Skeletal muscle cell (primary cell): ENCODE data around the gene GGN.
"Not testable (repeated sequence)": the region's sequence is repeated elsewhere in the genome, so short reads cannot be mapped to it uniquely, and the experiment has no call there.

Source experiments
- DNase-seq: peaks from one replicate; pipeline ENCODE4 v3.0.0-alpha.2; 2010; ENCODE audit warnings: low read depth
- H3K4me3 ChIP-seq: 2 replicates; pipeline ENCODE4 v1.5.1; 2011; ENCODE audit warnings: low read depth, mild to moderate bottlenecking, control low read depth, low read length, moderate library complexity

GGN gene, protein sequence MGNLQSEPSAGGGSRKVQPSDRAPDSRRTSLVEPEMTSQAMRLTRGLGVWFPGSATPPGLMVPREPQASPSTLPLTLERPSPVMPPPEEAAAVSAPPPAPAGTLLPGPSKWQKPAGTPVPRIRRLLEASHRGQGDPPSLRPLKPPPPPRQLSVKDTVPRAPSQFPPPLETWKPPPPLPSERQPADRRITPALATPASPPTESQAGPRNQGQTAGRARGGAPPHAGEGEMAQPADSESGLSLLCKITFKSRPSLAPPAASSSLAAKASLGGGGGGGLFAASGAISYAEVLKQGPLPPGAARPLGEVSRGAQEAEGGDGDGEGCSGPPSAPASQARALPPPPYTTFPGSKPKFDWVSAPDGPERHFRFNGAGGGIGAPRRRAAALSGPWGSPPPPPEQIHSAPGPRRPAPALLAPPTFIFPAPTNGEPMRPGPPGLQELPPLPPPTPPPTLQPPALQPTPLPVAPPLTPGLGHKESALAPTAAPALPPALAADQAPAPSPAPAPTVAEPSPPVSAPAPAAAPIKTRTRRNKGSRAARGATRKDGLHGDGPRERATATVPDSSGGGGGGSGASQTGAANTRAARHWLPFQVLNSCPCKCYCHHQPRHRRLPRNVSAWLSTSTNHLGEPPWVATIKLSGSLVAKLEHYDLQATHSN

DNA sequence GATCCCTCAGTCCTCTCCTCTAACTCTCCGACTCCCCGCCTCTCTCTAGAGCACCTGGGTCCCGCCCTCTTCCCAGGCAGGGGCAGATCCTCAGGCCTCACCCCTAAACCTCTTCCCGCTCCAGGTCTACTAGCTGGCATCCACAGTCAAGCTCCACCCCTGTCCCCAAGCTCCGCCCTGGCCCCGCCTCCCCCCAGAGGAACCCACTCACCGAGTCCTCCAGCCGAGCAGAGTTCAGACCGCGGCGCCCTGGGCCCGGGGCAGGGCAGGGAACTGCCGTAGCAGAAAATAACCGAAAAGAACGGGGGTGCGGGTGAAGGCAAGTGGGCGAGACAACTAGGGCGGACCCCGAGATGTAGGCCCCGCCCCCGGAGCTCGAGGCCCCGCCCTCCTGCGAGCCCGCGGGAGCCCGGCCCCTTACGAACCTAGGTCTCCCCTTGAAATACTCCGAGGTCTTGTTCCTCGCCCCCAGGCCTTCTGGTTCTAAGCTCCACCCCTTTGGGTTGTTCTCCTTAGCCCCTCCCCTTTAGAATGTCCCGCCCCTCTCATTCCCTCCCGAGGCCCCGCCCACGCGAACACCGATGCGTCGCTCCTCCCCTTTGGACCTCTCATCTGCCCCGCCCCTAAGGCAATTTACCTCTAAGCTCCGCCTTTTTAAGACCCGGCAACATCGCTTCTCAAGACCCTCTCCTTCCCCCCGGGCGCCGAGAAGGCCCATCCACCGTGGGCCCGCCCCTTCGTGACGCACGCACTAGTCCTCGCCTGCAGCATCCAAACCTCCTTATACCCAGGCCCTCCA, at the start of gene GGN:
TSS of gene GGN (minus strand) at position 485 of the 799 bp plus-strand sequence. CDS start 773 bp downstream, outside the sequence.
- peak within 1 kb of the TSS; percentile 81 for H3K4me3 ChIP-seq
- peak; percentile 81 for DNase-seq

DNA sequence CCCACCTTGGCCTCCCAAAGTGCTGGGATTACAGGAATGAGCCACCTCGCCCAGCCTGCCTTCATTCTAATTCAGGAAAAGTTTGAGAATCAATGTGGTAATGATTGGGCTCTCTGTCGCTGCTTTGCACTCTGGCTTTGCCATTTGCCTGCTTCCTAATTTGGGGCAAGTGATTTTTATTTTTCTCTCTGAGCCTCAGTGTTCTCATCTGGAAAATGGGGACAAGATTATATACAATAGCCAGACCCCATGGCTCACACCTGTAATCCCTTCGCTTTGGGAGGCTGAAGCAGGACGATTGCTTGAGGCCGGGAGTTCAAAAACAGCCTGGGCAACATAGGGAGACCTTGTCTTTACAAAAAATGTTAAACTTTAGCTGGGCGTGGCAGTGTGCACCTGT, 49.5 kb upstream of the GGN start:
- no peak overlapping the region for H3K4me3 ChIP-seq
- no peak for DNase-seq

DNA sequence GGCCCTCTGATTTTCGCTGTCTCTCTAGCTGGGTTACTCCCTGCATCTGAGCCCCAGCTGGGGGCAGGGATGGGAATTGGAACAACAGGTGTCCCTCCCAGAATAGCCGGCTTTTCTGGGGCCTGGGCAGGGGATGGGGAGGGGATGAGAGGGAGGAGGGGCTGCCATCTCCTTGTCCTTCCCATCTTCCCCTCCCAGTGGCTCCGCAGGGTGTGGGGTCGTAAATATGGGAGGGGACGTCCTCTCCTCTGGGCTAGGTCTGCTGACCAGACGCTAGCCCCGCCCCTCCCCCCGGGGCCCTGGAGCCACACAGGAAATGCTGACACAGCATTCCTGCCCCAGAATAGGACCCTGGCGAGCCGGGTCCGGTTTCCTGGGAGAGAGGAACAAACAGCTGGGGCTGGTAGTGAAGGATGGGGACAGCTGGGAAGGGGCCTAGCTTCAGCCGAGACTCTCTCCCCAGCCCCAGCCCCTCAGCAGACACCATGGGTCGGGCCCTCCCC, 46.8 kb upstream of the GGN start:
- peak; percentile 39 for DNase-seq
- peak overlapping the region; percentile 51 for H3K4me3 ChIP-seq

DNA sequence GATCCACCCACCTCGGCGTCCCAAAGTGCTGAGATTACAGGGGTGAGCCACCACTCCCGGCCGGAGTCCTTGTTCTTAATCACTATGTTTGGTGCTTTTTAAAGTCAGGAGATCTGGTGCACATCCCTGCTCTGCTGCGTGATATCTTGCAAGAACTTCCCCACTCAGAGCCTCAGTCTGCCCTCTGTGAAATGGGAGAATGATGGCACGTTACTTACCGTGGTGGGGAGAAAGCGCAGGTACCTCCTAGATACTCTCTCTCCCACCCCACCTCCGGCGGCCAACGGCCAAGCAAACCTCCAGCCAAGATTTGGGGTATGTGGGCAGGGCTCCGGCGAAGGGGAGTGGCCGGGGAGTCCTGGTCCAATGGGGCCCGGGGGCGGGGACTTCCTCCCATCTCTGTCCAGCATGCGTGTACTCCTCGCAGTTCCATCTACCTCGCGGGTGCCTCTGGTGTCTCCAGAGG, 45.5 kb upstream of the GGN start, which contains the start of gene RYR1:
TSS of gene RYR1 (plus strand) at position 424 of the 466 bp plus-strand sequence. CDS start 139 bp downstream, outside the sequence.
- peak within 1 kb of the TSS; percentile 51 for H3K4me3 ChIP-seq
- DNase-seq: no peak

DNA sequence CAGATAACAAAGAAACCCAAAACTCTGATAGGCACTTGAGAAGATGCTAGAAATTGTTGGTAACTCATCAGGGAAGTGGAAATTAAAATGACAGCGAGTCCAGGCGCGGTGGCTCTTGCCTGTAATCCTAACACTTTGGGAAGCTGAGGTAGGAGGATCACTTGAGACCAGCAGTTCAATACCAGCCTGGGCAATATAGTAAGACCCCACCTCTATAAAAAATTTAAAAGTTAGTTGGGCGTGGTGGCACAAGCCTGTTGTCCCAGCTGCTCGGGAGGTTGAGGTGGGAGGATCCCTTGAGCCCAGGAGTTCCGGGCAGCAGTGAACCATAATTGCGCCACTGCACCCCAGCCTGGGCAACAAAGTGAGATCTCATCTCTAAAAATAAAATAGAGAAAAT, 43.1 kb upstream of the GGN start:
- H3K4me3 ChIP-seq: no peak overlapping the region
- DNase-seq: no peak

DNA sequence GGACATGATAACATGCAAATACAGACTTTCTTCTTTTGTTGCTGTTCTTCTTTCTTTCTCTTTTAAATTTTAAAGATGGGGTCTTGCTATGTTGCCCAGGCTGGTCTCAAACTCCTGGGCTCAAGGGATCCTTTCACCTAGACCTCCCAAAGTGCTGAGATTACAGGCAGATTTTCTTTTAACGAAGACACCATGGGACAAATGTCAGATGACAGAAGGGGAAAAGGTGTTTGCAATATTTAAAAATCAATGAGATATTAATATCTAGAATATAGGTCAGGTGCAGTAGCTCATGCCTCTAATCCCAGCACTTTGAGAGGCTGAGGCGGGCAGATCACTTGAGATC, 42.0 kb upstream of the GGN start:
- H3K4me3 ChIP-seq: no peak overlapping the region
- no peak for DNase-seq

DNA sequence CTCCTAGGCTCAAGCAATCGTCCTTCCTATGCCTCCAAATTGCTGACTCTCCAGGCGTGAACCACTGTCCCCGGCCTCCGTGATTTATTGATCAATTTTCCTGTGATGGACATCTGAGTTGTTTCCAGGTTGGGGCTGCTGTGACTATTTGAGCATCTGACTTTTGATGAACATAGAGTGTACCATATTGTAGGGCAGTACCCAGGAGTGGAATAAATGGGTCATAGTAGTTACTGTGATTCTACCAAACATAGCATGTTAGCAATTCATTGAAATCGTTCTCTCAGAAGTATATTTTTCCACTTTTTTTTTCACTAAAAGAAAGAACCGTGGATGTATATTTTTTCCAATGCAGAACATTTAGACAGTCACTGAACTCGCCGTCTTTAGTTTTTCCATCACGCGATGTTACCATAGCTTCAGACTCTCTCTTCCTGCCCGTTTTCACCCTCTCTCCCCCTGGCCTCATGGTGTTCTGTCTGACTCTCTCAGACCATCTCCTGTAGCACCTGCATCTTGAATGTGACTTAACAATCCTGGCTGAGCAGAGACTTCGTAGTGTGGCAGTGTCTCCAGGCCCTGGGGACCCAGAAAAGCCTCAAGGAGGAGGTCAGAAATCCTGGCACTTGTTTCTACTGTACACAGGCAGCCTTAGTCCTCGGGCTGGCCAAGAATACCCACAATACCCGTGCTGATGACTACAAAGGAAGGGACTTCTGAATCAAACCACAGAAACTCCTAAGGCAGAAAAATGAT, 41.4 kb upstream of the GGN start:
- no peak for DNase-seq
- no peak overlapping the region for H3K4me3 ChIP-seq

DNA sequence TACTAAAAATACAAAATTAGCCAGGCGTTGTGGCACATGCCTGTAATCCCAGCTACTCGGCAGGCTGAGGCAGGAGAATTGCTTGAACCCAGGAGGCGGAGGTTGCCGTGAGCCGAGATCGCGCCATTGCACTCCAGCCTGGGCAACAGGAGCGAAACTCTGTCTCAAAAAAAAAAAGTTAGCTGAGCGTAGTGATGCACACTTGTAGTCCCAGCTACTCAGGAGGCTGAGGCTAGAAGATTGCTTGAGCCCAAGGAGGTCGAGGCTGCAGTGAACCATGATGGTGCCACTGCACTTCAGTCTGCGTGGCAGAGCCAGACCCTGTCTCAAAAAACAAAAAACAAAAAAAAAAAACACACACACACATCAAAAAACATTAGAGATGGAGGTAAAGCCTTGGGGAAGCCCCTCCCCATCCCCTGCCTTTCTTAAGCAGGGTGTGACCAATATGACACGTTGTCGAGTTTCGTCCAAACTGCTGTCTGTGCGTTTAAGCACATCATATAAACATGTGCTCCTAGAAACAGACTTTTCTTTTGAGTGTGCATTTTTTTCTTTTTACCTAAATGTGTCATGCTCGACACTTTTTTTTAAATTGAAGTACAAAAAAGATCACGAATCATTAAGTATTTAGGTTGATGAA, 39.3 kb upstream of the GGN start:
- DNase-seq, H3K4me3 ChIP-seq: not testable (repeated sequence)

DNA sequence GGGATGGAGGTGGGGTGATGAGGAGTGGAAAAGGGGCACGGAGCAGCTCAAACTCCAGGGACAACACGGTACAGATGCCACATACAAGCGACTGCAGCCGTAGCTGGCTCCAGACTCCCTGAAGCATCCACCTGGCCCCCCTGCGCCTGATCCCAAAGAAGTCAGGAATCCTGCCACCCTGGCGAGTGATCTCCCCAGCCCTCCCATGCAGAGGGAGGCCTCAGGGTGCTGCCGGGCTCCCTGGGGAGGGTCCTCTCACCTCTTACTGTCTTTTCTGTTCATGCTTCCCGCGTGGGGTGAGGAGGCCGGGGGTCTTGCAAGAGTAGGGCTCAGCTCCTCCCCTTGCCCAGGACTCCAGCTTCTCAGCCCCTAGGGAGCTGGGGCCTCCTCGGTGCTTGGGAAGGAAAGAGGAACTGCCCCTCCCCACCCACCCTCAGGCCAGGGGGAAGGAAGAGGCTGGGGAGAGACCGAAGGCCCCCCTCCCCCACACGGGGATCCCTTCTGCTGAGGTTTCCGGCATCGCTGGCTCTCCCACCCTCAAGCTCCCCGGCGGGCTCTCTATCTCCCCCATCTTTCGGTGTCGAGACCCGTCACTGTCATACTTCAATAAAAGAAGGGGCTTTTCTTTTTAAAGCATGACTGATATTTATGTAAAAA, 38.1 kb upstream of the GGN start, which contains the start of gene RASGRP4:
TSS of gene RASGRP4 (minus strand) at position 410 of the 657 bp plus-strand sequence. CDS start at position 282, 128 bp downstream.
- no peak within 1 kb of the TSS for H3K4me3 ChIP-seq
- DNase-seq: no peak

DNA sequence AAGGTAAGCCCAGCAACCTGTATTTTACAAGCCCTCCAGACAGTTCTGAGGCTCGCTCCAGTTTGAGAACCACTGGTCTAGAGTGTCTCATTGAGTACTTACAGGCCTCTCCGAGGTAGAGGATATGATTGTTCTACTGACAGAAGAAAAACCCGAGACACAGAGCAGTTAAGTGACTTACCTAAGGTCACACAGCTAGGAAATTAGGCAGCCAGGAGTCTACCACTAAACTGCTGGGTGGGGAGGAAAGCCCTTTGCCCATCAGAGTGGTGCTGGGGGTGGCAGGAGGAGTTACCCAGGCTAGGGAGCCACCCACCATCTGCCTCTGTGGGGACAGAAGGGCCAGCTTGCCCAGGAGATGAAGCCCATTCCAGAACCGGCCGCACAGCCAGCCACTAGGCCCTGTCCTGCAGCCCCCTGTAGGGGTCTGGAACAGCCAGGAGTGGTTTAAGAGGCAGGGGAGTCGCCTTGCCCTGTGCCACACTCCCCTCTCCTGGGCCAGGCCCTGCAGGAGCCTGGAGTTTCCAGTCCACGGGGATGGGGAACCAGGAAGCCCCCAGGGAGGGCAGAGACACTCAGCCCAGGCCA, 37.5 kb upstream of the GGN start:
- DNase-seq: no peak
- no peak overlapping the region for H3K4me3 ChIP-seq

DNA sequence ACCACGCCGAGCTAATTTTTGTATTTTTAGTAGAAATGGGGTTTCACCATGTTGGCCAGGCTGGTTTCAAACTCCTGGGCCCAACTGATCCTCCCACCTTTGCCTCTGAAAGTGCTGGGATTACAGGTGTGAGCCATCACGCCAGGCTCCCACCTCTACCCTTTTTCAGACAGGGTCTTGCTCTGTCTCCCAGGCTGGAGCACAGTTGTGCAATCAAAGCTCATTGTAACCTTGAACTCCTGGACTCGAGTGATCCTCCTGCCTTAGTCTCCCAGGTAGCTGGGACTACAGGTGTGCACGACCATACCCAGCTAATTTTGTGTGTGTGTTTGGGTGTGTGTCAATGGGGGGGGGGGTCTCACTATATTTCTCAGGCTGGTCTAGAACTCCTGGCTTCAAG, 36.4 kb upstream of the GGN start:
- no peak for DNase-seq
- no peak overlapping the region for H3K4me3 ChIP-seq

DNA sequence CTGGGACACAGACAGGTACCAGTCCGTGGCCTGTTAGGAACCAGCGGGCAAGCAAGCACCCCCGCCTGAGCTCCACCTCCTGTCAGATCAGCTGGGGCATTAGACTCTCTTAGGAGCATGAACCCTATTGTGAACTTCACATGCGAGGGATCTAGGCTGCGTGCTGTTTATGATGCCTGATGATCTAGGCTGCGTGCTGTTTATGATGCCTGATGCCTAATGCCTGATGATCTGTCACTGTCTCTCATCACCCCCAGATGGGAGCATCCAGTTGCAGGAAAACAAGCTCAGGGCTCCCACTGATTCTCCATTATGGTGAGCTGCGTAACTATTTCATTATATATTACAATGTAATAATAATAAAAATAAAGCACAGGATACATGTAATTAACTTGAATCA, 34.6 kb upstream of the GGN start:
- no peak overlapping the region for H3K4me3 ChIP-seq
- no peak for DNase-seq

DNA sequence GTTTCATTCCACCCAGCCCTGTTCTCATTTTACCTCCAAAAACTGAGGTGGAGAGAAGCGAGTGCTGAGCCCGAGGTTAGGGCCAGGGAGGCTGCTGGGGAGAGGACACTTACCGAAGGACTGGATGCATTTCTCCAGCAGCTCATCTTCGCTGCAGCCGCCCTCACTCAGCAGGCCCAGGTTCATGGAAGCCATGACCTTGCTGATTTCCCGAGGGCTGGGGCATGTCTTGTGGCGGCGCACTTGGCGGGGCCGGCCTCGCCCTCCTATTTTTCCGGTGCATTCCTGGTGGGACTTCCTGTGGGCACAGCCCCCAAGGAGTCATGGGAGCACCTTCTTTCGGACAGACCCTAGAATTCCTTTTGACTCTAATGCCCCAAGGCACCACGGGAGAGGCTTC, 34.0 kb upstream of the GGN start:
- no peak for DNase-seq
- H3K4me3 ChIP-seq: no peak overlapping the region

DNA sequence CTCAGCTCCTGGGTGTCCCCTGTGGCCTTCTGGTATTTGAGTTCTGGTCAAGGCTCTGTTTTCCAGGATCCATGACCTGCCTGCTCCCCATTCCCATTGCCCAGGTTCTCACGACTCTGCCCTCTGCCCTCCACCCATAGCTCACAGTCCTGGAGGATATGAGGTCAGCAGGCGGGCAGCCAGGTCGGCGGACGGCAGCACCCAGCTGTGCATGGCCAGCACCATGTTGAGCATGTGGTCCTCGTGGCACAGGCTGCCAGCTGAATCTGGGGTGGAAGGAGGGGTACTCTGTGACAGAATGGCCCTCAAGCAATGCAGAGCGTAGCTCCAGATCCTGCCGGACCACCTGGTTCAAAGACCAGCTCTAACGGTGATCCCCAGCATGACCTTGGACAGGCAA, 33.1 kb upstream of the GGN start:
- H3K4me3 ChIP-seq: no peak overlapping the region
- no peak for DNase-seq

DNA sequence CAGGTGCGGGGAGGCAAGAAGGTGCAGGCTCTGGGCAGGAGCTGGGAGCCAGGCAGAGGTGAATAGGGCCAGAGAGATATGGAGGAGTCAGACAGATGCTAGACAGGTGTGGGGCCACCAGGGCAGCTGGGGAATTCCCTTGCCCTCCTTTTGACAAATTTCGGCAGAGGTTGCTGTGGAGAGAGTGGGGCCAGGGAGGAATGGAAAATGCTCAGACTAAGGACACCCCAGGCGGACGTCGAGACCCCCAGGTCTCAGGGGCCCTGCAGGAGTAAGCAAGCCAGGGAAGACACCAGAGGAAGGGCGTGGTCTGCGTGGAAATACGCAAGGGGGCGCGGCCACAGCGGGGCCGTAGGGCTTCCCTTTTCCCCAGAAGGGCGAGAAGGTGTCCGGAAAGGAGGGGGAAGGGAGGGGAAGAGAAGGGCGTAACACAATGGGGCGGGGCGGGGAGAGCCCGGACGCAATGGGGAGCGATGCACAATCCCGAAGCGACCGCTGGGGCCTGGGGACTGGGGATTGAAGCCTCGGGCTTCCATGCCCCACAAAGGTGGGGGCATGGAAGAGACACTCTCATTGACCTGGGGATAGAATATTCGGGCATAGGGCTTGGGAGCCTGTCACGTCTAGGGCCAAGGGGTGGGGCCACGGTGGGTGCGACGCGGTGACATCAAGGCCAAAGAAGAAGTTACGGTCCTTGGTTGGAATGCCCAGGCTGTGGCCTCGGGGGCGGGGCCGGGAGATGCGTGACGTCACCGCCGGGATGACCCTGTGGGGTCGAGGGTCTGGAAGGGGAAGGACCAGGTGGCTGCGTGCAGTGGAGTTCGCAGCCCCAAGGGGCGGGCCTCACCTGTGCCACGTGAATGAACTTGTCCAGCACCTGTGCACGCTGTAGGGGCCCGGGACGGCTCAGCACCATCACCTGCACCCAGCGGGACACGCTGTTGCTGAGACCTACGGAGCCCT, 30.0 kb upstream of the GGN start:
- DNase-seq: no peak
- peak overlapping the region; percentile 15 for H3K4me3 ChIP-seq

DNA sequence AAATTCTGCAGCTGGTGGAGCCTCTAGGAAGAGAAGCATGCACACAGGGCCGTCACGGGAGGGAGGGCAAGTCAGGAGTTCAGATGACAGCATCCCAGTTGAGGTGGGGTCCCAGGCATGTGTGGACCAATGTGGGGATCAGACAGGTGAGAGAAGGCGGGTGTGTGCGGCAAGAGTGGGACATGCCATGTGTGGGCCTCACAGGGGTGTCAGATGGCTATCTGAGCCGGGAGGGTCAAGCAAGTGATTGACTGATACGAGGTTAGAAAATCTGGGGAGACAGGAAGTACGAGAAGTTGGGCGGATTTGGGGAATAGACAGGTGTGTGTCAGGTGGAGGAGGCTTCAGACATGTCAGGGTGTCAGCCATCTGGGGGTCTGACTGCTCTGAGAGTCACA, 29.3 kb upstream of the GGN start:
- no peak overlapping the region for H3K4me3 ChIP-seq
- DNase-seq: no peak

DNA sequence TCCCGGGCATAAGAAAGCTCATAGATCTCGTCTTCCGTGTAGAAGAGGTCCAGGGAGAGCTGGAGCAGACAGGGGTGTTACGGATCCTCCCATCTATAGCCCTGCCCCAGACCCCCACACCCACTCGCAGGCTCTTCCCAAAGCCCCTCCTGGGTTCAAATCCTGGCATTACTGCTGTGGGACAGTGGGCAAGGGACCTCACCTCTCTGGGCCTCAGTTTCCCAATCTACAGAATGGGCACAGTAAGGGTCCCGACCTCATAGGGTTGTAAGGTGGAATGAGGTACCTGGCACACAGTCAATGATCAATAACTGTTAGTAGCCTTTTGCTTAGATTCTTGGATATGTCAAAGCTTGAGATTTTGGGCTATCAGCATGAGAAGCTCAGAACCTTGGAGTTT, 25.6 kb upstream of the GGN start:
- no peak for DNase-seq

More for the DNA sequence above, 25.6 kb upstream of the GGN start:
- H3K4me3 ChIP-seq: no peak overlapping the region
